Mesendoderm (in vitro differentiated cells): ENCODE results near the gene PDZRN3.

Experiments
- DNase-seq: peaks from one replicate; pipeline ENCODE4 v3.0.0; 2013
- H2AK5ac ChIP-seq: 2 replicates; pipeline ENCODE4 v1.6.1; 2013; ENCODE audit warnings: low read length, inconsistent platforms
- H2BK120ac ChIP-seq: 2 replicates; pipeline ENCODE4 v1.6.1; 2013; ENCODE audit warnings: low read depth, mild to moderate bottlenecking, low read length, moderate library complexity, mixed read lengths
- H2BK15ac ChIP-seq: replicated peaks from 2 replicates; pipeline ENCODE4 v1.6.1; 2013; ENCODE audit warnings: low read depth, mild to moderate bottlenecking, moderate library complexity
- H2BK5ac ChIP-seq: 2 replicates; pipeline ENCODE4 v1.6.1; 2013; ENCODE audit warnings: low read length, inconsistent platforms
- H3K18ac ChIP-seq: 2 replicates; pipeline ENCODE4 v1.6.1; 2013; ENCODE audit warnings: mild to moderate bottlenecking, low read length, mixed read lengths
- H3K23ac ChIP-seq: one replicate; pipeline ENCODE4 v1.6.1; 2013; ENCODE audit warnings: low read length
- H3K27ac ChIP-seq: 2 replicates; pipeline ENCODE4 v1.5.1; 2013; ENCODE audit warnings: low read depth, mild to moderate bottlenecking, inconsistent platforms, low read length, moderate library complexity
- H3K27me3 ChIP-seq: 2 replicates; pipeline ENCODE4 v1.6.1; 2013; ENCODE audit warnings: low read length, control low read depth, mild to moderate bottlenecking, inconsistent platforms; ENCODE audit not compliant: insufficient read depth, poor library complexity
- H3K36me3 ChIP-seq: 2 replicates; pipeline ENCODE4 v1.6.1; 2013; ENCODE audit warnings: low read length, inconsistent platforms; ENCODE audit not compliant: control insufficient read depth, insufficient read depth
- H3K4ac ChIP-seq: one replicate; pipeline ENCODE4 v1.6.1; 2013; ENCODE audit warnings: low read depth, mild to moderate bottlenecking, low read length, moderate library complexity
- H3K4me1 ChIP-seq: 2 replicates; pipeline ENCODE4 v1.6.1; 2013; ENCODE audit warnings: low read depth, low read length, inconsistent platforms; ENCODE audit not compliant: control insufficient read depth
- H3K4me2 ChIP-seq: 2 replicates; pipeline ENCODE4 v1.6.1; 2013; ENCODE audit warnings: low read length
- H3K4me3 ChIP-seq: 2 replicates; pipeline ENCODE4 v1.5.1; 2013; ENCODE audit warnings: mild to moderate bottlenecking, low read length
- H3K56ac ChIP-seq: one replicate; pipeline ENCODE4 v1.6.1; 2013; ENCODE audit warnings: low read length
- H3K79me1 ChIP-seq: 2 replicates; pipeline ENCODE4 v1.6.1; 2013; ENCODE audit warnings: low read length, inconsistent platforms
- H3K79me2 ChIP-seq: 2 replicates; pipeline ENCODE4 v1.6.1; 2013; ENCODE audit warnings: mild to moderate bottlenecking, low read length; ENCODE audit not compliant: control insufficient read depth, insufficient read depth
- H3K9ac ChIP-seq: 2 replicates; pipeline ENCODE4 v1.6.1; 2013; ENCODE audit warnings: low read length, inconsistent platforms
- H4K5ac ChIP-seq: one replicate; pipeline ENCODE4 v1.6.1; 2013; ENCODE audit warnings: low read length
- H4K8ac ChIP-seq: one replicate; pipeline ENCODE4 v1.6.1; 2013; ENCODE audit warnings: low read depth, mild to moderate bottlenecking, control low read depth, low read length, moderate library complexity
- WGBS: extraction: QIAGEN DNeasy Blood & Tissue Kit; methylation state at CpG from one replicate; pipeline ENCODE4 v1.1.7; 2013; ENCODE audit warnings: low lambda C conversion rate, missing lambda C conversion rate; ENCODE audit not compliant: insufficient coverage; ENCODE audit errors: extremely low coverage; 5-methylcytosine and 5-hydroxymethylcytosine counted together

The PDZRN3 gene

GRCh38 chr3:73473181-73473897 is 151.4 kb downstream of the PDZRN3 start:
- Histone ChIP-seq H3K4me2 (no peak overlapping the region), H3K4ac (no peak overlapping the region), H3K79me1 (no peaks in the 10 kb centered on the region), H2AK5ac (no peak overlapping the region), H3K9ac (no peak overlapping the region), H3K56ac (no peak overlapping the region), H3K79me2 (no peaks in the 10 kb centered on the region), H4K5ac (no peak overlapping the region), H3K23ac (no peak overlapping the region), H3K4me3 (no peak overlapping the region), H3K36me3 (no peaks in the 10 kb centered on the region), H3K4me1 (no peaks in the 10 kb centered on the region), H2BK5ac (no peak overlapping the region), H3K27ac (no peak overlapping the region), H3K27me3 (no peaks in the 10 kb centered on the region), H4K8ac (no peak overlapping the region), H2BK15ac (no peak overlapping the region), H3K18ac (no peak overlapping the region), H2BK120ac (no peak overlapping the region)
- DNase-seq, result no peak
- WGBS, result no CpG with 5 or more reads among the region's 5 CpGs

- Histone ChIP-seq H2BK120ac (no peak overlapping the region), H2BK15ac (no peak overlapping the region), H3K23ac (no peak overlapping the region), H4K5ac (no peak overlapping the region), H3K4me2 (no peak overlapping the region), H3K4me1 (no peaks in the 10 kb centered on the region), H3K4me3 (no peak overlapping the region), H2AK5ac (no peak overlapping the region), H3K36me3 (no peaks in the 10 kb centered on the region), H3K27ac (no peak overlapping the region), H3K79me2 (no peaks in the 10 kb centered on the region), H2BK5ac (no peak overlapping the region), H4K8ac (no peak overlapping the region), H3K4ac (no peak overlapping the region), H3K27me3 (no peaks in the 10 kb centered on the region), H3K18ac (no peak overlapping the region), H3K9ac (no peak overlapping the region), H3K79me1 (no peaks in the 10 kb centered on the region), H3K56ac (no peak overlapping the region)
- DNase-seq, result no peak
- no CpG with 5 or more reads among the region's 8 CpGs for WGBS
These were observed 152.6 kb downstream of the PDZRN3 start for GRCh38 chr3:73471986-73472787.

GRCh38 chr3:73470860-73471259 is 153.9 kb downstream of the PDZRN3 start:
- H3K23ac ChIP-seq, result no peak overlapping the region
- no peak overlapping the region for H2BK5ac ChIP-seq
- H3K4me3 ChIP-seq, result no peak overlapping the region
- H3K4me1 ChIP-seq, result peaks cover 2% of the 10 kb centered on the region
- no peaks in the 10 kb centered on the region for H3K79me2 ChIP-seq
- no peak overlapping the region for H2BK120ac ChIP-seq
- H3K4me2 ChIP-seq, result no peak overlapping the region
- no peak overlapping the region for H3K56ac ChIP-seq
- no peak overlapping the region for H4K5ac ChIP-seq
- no peak for DNase-seq
- H2BK15ac ChIP-seq, result no peak overlapping the region
- H3K79me1 ChIP-seq, result no peaks in the 10 kb centered on the region
- no CpG with 5 or more reads among the region's 4 CpGs for WGBS
- no peak overlapping the region for H4K8ac ChIP-seq
- H3K27me3 ChIP-seq, result no peaks in the 10 kb centered on the region
- no peak overlapping the region for H2AK5ac ChIP-seq
- H3K27ac ChIP-seq, result no peak overlapping the region
- no peak overlapping the region for H3K18ac ChIP-seq
- no peak overlapping the region for H3K9ac ChIP-seq
- no peaks in the 10 kb centered on the region for H3K36me3 ChIP-seq
- no peak overlapping the region for H3K4ac ChIP-seq

- Histone ChIP-seq H3K4me2 (no peak overlapping the region), H3K79me1 (no peaks in the 10 kb centered on the region), H2BK5ac (no peak overlapping the region), H3K23ac (no peak overlapping the region), H3K9ac (no peak overlapping the region), H3K27me3 (no peaks in the 10 kb centered on the region), H2BK120ac (no peak overlapping the region), H3K4me3 (no peak overlapping the region), H3K18ac (no peak overlapping the region), H3K4ac (no peak overlapping the region), H3K79me2 (no peaks in the 10 kb centered on the region), H2BK15ac (no peak overlapping the region), H3K27ac (no peak overlapping the region), H3K4me1 (peaks cover 2% of the 10 kb centered on the region), H4K8ac (no peak overlapping the region), H4K5ac (no peak overlapping the region), H2AK5ac (no peak overlapping the region), H3K36me3 (no peaks in the 10 kb centered on the region), H3K56ac (no peak overlapping the region)
- DNase-seq, result no peak
- WGBS, result no CpG with 5 or more reads among the region's 9 CpGs
These were observed 155.4 kb downstream of the PDZRN3 start for GRCh38 chr3:73469331-73469730.

- Histone ChIP-seq H3K27ac (no peak overlapping the region), H4K8ac (no peak overlapping the region), H2BK120ac (no peak overlapping the region), H3K4ac (no peak overlapping the region), H3K27me3 (no peaks in the 10 kb centered on the region), H4K5ac (no peak overlapping the region), H3K9ac (no peak overlapping the region), H3K4me2 (no peak overlapping the region), H3K18ac (no peak overlapping the region), H3K4me1 (peaks cover 2% of the 10 kb centered on the region), H3K56ac (no peak overlapping the region), H3K4me3 (no peak overlapping the region), H2BK15ac (no peak overlapping the region), H3K79me1 (no peaks in the 10 kb centered on the region), H2BK5ac (no peak overlapping the region), H3K23ac (no peak overlapping the region), H3K79me2 (no peaks in the 10 kb centered on the region), H3K36me3 (no peaks in the 10 kb centered on the region), H2AK5ac (no peak overlapping the region)
- no peak for DNase-seq
- WGBS, result no CpG with 5 or more reads among the region's 3 CpGs
These were observed 157.5 kb downstream of the PDZRN3 start for GRCh38 chr3:73467211-73467610.
